Esophagus squamous epithelium (tissue), 5 donors: ENCODE results near the gene OGFOD3. TPM values are rescaled to one million over a fixed set of nuclear protein-coding genes. Genes with fewer than 3 reads are reported as not detected.
"Not testable (repeated sequence)": the region's sequence is repeated elsewhere in the genome, so short reads cannot be mapped to it uniquely, and the experiment has no call there.

Source experiments
- DNase-seq: peaks from one replicate; lab custom pipeline; 2025; lab: John Stamatoyannopoulos, UW
- H3K27ac ChIP-seq, 4 donors: fragments of 200-600 bp; sonication (generic); one replicate each; pipeline ENCODE4 v1.5.1; 2016 to 2019; ENCODE audit warnings: mild to moderate bottlenecking in 1 of 4
- H3K27me3 ChIP-seq, 4 donors: fragments of 200-600 bp; sonication (generic); 1 replicate in 3 of 4; 2 replicates in 1 of 4; pipeline versions ENCODE4 v1.5.1 to v1.6.0; 2017 to 2021; ENCODE audit warnings: antibody characterized with exemption in 1 of 4
- H3K36me3 ChIP-seq, 3 donors: fragments of 200-600 bp; sonication (generic); one replicate each; pipeline ENCODE4 v1.5.1; 2016 to 2019
- H3K4me1 ChIP-seq, 3 donors: fragments of 200-600 bp; sonication (generic); one replicate each; pipeline ENCODE4 v1.5.1; 2017 to 2019
- H3K4me3 ChIP-seq, 4 donors: fragments of 200-600 bp; sonication (generic); 1 replicate in 3 of 4; 2 replicates in 1 of 4; pipeline ENCODE4 v1.5.1; 2016 to 2019; ENCODE audit warnings: mild to moderate bottlenecking in 2 of 4, moderate library complexity in 1 of 4
- H3K9me3 ChIP-seq, 3 donors: fragments of 200-600 bp; sonication (generic); one replicate each; pipeline ENCODE4 v1.5.1; 2016 to 2019
- CTCF ChIP-seq, 6 experiments: fragments of 450-650 bp in 4 of 6; fragments of 200-600 bp in 2 of 6; sonication (generic) in 2 of 6; IDR thresholded peaks; one replicate each; pipeline ENCODE4 v1.5.1; 2016 to 2019; ENCODE audit warnings: antibody characterized with exemption in 6 of 6, mild to moderate bottlenecking in 4 of 6, moderate library complexity in 4 of 6
- POLR2A ChIP-seq, 4 donors: fragments of 450-650 bp; IDR thresholded peaks; one replicate each; pipeline ENCODE4 v1.6.1; 2017; ENCODE audit warnings: antibody characterized with exemption in 4 of 4, mild to moderate bottlenecking in 4 of 4, moderate library complexity in 3 of 4
- WGBS, 2 donors: methylation state at CpG; one replicate each; pipeline ENCODE4 v1.1.5; 2018; 5-methylcytosine and 5-hydroxymethylcytosine counted together
- intact Hi-C: fragments of 100-400 bp; cut with DNase I; formaldehyde crosslinking; loops from one replicate; pipeline ENCODE4 v1.15.0; 2022
- total RNA-seq, 4 donors: library from RNA; depleted of rRNA; stranded (reverse); fragments of >200 nt; gene quantifications; one replicate each; pipeline ENCODE4 v1.1.0, GENCODE V29; 2016
- donor health status: DM: yes; HTN: yes; CAD: no.

OGFOD3 gene
- total RNA-seq, 4 donors from 2014 or later, result 11.9 to 26.7 (median 19.4) TPM

- Histone ChIP-seq H3K4me1 (peaks cover 10 to 51% (median 26%) of the 10 kb centered on the region in 3 donors), H3K9me3 (no peaks in the 10 kb centered on the region), H3K4me3 (no peak overlapping the region), H3K36me3 (no peaks in the 10 kb centered on the region), H3K27ac (peak overlapping the region in 1 of 4 donors; percentile 29), H3K27me3 (peaks cover 0 to 94% (median 5%) of the 10 kb centered on the region in 4 donors)
- TF ChIP-seq POLR2A (IDR thresholded peaks at IDR 0.05) (no peak), CTCF (IDR thresholded peaks at IDR 0.05) (no peak)
- WGBS, 2 donors, result 37 to 40% methylated on average over 4 to 9 of the region's 22 CpGs
- DNase-seq, result no peak
- intact Hi-C loops, result no loop called here
Observed at GRCh38 chr17:82384051-82384729, 34.2 kb downstream of the OGFOD3 start.

DNA sequence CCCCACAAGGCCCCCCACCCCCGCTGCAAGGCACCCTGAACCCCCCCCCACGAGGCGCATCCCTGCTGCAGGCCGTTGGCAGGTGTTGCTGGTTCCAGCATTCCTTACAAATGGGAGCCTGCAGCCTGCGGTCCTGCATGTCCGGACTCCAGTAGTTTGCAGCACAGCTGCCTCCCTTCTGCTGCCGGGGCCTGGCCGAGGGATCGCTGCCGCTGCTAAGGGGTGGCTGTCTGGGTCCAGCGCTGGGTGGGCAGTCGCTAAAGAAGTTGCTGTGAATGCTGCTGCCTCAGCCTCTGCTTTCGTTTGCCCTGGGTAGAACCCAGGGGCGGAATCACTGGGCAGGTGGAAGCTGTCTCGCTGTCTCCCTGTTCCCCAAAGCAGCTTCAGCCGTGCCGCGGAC, 35.0 kb downstream of the OGFOD3 start:
- no peaks in the 10 kb centered on the region for H3K36me3 ChIP-seq

GRCh38 chr17:82382933-82383255, 35.5 kb downstream of the OGFOD3 start:
- H3K9me3 ChIP-seq, result no peaks in the 10 kb centered on the region
- no peak overlapping the region for H3K27ac ChIP-seq
- intact Hi-C loops, result no loop called here
- 71% methylated on average over 2 of the region's 11 CpGs; no CpG with 5 or more reads in 1 of the 2 donors for WGBS, 2 donors
- no peak for DNase-seq
- TF ChIP-seq POLR2A (IDR thresholded peaks at IDR 0.05) (no peak), CTCF (IDR thresholded peaks at IDR 0.05) (no peak)
- no peaks in the 10 kb centered on the region for H3K36me3 ChIP-seq
- peaks cover 0 to 99% (median 5%) of the 10 kb centered on the region in 4 donors for H3K27me3 ChIP-seq
- no peak overlapping the region for H3K4me3 ChIP-seq
- peaks cover 10 to 51% (median 26%) of the 10 kb centered on the region in 3 donors for H3K4me1 ChIP-seq

More for the DNA sequence above, 35.0 kb downstream of the OGFOD3 start:
- Histone ChIP-seq H3K27ac (no peak overlapping the region), H3K4me3 (no peak overlapping the region), H3K4me1 (peaks cover 10 to 51% (median 26%) of the 10 kb centered on the region in 3 donors), H3K27me3 (peaks cover 0 to 99% (median 5%) of the 10 kb centered on the region in 4 donors), H3K9me3 (no peaks in the 10 kb centered on the region)
- WGBS, 2 donors, result 33 to 90% methylated on average over 3 to 5 of the region's 18 CpGs
- intact Hi-C loops, result no loop called here
- TF ChIP-seq POLR2A (IDR thresholded peaks at IDR 0.05) (no peak), CTCF (IDR thresholded peaks at IDR 0.05) (no peak)
- DNase-seq, result no peak

DNA sequence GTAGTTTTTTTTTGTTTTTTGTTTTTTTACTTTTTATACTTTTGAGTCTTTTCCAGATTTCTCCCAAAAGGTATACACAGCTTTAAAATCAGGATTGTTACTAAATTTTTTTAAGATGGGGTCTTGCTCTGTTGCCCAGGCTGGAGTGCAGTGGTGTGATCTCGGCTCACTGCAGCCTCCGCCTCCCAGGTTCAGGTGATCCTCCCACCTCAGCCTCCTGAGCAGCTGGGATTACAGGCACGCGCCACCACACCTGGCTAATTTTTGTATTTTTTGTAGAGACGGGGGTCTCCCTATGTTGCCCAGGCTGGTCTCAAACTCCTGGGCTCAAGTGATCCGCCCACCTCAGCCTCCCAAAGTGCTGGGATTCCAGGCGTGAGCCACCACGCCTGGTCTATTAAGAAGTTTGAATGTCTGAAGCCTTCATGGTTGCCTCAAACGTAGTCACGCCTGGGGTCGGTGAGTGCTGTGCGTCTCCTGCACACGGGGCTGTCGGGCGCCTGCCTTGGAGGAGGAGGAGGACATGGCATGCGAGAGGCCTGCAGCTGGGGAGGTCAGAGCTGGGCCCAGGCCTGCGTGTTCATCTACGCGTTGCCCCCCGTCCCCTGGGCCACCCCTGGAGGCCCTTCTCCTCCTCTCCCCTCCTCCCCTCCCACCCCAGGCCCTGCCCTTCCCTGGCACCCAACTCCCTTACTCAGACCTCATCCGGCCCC, 36.0 kb downstream of the OGFOD3 start:
- H3K9me3 ChIP-seq, intact Hi-C loops, DNase-seq, H3K27ac ChIP-seq, H3K36me3 ChIP-seq, H3K4me3 ChIP-seq: not testable (repeated sequence)
- Histone ChIP-seq H3K27me3 (peaks cover 0 to 99% (median 5%) of the 10 kb centered on the region in 4 donors), H3K4me1 (peaks cover 10 to 51% (median 26%) of the 10 kb centered on the region in 3 donors)
- 78 to 86% methylated on average over 7 to 8 of the region's 21 CpGs for WGBS, 2 donors

GRCh38 chr17:82381703-82382009, 36.7 kb downstream of the OGFOD3 start:
- peaks cover 0 to 95% (median 5%) of the 10 kb centered on the region in 4 donors for H3K27me3 ChIP-seq
- intact Hi-C loops, result not testable (repeated sequence)

More at GRCh38 chr17:82381703-82382009, 36.7 kb downstream of the OGFOD3 start:
- not testable (repeated sequence) for H3K27ac ChIP-seq, H3K36me3 ChIP-seq, H3K9me3 ChIP-seq, DNase-seq, H3K4me3 ChIP-seq
- H3K4me1 ChIP-seq, result peaks cover 4 to 43% (median 19%) of the 10 kb centered on the region in 3 donors
- WGBS, 2 donors, result 46% methylated on average over 7 to 10 of the region's 10 CpGs
